Activated T-helper 1 cell treated with anti-CD3 and anti-CD28 coated beads, Interleukin-2, amount 50 U/mL, for 16 hours (primary cell): ENCODE data around the gene ITPA.
A peak's percentile ranks its signal among the peaks of the same experiment; 100 is the strongest.

ENCODE experiments used
- DNase-seq, 2 donors: peaks; one replicate each; pipeline ENCODE4 v3.0.0-alpha.2; 2020; ENCODE audit warnings: low read depth in 1 of 2, low spot score in 1 of 2

ITPA gene

DNA sequence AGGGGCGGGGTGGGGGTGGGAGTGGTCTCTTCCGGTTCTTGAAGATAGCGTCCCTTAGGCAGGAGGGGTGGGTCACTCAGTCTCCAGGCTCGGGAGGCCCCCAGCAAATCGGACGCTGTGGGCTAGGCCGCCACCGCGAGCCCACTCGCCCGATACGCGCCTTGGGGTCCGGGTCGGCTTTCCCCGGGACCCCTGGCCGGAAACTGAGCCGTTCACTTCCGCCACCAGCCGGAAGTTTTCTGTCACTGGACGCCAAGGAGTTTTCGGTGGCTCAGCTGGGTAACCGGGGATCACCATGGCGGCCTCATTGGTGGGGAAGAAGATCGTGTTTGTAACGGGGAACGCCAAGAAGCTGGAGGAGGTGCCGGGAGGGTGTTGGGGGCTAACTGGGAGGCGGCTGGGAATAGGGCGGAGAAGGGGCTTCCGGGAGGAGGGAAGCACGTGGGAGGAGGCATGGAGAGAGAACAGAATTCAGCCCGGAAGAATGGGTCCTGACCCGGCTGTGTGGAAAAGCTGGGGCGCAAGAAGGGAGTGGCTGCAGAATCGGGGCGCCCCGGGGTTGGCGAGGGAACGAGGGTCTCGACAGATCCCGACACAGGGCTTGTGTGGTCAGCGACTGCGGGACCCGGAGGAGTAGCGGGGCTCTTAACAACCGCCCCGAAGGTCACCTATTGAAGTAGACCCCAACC, at the start of gene ITPA:
ITPA (plus strand) TSS at position 242 of the 689 bp plus-strand sequence; CDS start at position 296, 54 bp downstream.
- peak; percentile 24 to 26 for DNase-seq

GRCh38 chr20:3160418-3160817, 48.9 kb upstream of the ITPA start:
- no peak for DNase-seq

- DNase-seq, result no peak
These were observed 47.8 kb upstream of the ITPA start for GRCh38 chr20:3161316-3162079.

GRCh38 chr20:3162080-3162611, 47.2 kb upstream of the ITPA start:
- no peak for DNase-seq

DNA sequence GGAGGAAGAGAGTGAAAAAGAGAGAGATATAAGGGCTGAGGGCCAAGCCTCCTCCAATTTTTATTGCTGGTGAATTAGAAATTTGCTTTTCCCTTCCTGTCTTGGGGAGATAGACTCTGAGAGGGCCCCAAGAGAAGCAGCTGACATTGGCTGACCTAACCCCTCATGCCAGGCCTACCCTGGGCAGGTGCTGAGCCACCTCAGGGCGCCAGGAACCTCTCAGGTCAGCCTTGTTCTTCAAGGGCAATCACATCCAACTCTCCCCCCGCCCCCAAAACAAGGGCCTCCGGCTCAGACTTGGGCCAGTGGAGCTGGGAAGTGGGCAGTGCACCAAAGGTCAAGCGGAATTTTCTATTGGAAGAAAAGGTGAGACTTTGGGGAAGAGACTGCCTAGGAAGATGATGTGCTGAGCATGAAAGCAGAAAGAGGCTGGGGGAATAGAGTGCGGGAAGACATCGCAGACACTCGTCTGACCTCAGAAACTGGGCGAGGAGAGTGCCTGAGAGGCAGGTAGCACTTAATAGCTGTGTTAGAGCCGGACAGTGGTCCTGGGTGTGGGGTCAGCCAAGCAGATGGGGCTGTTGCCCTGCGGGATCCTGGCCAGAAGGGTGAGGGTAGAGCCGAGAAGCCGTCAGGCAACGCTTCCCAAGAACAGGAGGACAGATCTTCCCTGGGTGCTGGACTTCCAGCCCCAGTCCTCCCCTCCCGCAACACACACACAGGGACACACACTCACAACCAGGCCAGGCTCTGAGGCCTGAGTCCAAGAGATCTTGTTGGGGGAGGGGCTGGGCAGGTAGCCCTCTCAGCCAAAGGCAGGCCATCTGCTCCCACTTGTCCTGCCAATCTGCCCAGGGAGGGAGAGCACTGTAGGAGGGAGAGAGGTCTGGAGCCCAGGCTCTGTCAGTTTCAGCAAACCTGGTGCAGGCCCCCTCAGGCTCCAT, 45.9 kb upstream of the ITPA start:
- DNase-seq, result no peak

DNA sequence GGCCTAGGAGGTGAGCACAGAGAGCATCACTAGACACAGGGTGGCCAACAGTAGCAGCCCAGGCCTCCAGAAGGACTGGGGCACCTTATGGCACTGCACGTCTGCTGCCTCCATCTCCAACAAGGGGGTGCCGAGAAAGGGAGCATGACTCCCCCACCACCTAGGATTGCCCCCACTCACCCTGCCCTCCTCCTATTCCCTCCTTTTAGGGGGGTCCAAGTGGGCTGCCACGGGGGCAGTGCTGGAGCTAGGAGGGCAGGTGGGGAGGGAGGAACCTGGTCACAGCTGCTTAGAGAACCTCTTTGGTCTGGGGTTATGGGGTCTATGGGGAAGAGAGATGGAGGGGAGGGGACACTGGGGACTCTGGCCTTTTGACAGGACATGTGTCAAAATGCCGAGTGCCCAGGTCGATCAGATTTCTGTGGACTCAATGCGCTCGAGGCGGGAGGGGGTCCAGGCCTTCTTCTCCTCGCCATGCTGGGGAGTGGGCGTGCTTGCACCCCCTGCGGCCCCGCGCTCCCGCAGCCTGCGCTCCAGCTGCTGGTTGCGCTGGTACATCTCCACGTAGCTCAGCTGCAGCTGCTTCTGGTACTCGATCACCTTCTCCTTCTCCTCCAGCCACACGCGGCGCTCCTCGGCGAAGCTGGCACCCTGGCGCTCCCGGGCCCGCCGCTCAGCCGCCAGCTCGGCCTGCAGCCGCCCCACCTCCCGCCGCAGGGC, 45.1 kb upstream of the ITPA start:
- no peak for DNase-seq

GRCh38 chr20:3164763-3165410, 44.4 kb upstream of the ITPA start:
- DNase-seq, result no peak

DNA sequence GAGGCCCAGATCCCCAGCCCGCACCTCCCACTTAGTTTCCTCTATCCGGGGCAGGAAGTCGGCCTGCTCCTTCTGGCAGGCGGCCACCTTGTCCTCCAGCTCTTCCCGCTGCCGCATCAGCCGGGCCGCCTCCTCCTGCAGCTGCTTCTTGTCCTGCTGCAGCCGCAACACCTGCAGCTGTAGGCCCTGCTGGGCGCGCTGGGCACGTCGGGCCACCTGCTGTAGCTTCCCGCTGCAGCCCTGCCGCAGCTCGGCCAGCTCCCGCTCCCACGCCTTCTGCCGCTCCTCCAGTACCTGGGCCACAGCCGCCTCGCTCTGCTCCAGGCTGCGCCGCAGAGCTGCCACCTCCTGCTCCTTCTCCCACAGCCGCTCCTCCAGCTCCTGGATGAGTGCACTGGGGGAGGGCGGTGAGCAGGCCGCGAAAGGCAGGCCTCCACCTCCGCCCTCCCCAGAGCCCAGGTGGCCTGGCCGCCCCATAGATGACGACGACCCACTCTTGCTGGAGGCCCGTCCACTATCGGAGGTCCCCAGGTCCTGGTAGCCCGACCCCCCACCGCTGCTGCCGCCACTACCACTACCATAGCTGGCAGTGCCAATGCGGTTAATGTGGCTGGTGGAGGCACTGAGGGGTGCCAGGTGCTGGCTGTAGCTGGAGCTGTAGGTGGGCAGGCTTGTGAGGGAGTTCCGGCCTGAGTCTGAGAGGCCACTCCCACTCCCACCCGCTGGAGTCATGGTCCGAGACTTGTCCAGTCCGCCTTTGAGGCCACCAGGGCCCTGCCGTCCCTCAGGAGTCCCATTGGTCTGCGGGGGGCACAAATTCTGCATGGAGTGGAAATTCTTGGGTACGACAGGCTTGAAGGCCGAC, 43.6 kb upstream of the ITPA start:
- DNase-seq, result no peak

DNA sequence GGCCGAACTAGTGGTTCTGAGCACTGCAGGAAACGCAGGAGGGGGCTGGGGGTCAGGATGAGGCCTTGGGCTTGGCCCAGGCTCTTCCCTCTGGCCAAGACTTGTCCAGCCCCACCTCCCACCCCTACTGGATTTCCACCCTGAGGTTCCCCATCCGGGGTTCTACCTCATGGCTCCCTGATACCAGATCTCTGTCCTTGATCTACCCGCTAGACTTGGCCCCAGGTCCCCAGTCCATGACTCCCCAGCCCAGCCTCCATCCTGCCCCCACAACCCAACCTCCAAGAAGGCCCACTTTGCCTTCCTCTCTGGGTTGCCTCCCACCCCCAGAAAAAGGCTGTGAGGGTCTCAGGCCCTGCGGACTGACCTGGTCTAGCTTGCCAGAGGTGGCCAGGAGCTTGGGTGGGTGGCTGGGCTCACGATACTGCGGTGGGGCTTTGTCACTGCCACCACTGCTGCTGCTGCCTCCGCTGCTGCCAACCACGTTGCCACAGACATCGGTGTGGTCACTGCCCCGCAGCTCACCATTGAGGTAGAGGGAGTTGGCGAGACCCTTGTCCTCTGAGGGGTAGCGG, 42.9 kb upstream of the ITPA start:
- DNase-seq, result no peak

GRCh38 chr20:3166913-3167342, 42.4 kb upstream of the ITPA start:
- DNase-seq, result no peak

DNA sequence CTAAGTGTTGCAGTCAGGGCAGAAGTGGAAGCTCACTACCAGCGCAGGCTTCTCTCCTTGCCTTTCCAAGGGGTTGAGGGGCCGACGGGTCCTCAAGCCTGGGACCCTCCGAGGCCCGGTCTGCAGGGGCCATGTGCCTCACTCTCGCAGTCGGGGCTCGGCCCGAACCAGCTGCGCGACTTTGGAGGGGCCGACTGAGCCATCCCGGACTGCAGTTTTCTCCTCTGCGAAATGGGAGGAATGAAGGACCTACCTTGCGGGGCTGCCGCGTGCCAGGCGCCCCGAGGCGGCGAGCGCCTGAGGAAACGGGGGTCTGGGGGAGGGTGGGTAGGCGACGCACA, 41.6 kb upstream of the ITPA start:
- DNase-seq, result no peak

GRCh38 chr20:3168079-3168828, 41.0 kb upstream of the ITPA start:
- no peak for DNase-seq

DNA sequence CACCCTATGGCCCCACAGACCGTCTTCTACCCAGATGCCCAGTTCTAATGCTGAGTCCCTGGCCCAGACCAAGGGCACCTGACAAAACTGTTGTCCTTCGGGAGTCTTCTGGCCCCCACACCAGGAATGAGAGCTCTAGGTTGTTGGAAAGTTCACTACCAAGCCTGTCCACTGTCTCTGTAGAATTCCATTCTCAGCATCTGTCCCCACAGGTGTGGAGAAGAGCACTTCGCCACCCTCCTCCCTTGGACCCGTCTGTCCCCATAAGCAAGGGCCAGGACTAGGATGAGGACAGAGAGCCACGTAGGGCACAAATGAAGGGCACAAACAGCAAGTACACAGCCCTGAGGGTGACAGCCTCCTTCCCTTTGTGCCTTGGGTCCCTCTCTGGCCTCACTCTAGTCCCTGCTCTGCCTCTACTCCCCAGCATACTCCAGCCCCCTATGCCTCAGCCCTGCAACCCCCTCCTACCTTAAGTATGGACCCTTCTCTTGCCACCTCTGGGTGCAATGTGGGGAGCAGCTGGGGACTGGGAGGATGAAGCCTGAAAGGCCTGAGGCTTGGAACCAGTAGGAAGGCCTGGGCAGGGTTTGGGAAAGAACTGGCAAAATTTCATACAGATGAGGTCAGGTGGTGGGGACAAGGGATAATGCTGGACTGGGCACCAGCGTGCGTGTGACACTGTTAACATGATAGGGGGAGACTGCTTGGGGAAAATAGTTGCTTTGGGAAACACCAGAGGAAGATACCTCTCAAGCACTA, 40.3 kb upstream of the ITPA start:
- DNase-seq, result no peak

GRCh38 chr20:3171391-3172125, 37.7 kb upstream of the ITPA start:
- DNase-seq, result no peak

GRCh38 chr20:3172126-3172932, 37.0 kb upstream of the ITPA start:
- no peak for DNase-seq
